ENCODE results near the gene INTU. TPM values are rescaled to one million over a fixed set of nuclear protein-coding genes. Genes with fewer than 3 reads are reported as not detected.
"Not testable (repeated sequence)": the region's sequence is repeated elsewhere in the genome, so short reads cannot be mapped to it uniquely, and the experiment has no call there.

INTU gene
- total RNA-seq, 1 experiment from 2014 or later: 1.3 TPM

DNA sequence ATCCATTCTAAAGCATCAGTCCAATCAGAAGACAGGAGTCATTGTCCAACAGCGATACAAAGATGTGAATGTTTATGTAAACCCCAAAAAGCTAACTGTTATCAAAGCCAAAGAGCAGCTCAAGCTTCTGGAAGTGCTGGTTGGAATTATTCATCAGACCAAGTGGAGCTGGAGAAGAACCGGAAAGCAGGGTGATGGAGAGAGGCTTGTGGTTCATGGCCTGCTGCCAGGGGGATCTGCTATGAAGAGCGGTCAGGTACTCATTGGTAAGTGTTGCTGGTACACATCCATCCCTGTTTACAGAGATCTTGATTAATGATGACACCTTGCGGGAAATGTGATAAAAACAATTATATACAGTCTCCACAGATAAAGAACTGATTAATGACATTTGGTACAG is 11.0 kb downstream of the INTU start:
- DNase-seq (ENCODE audit: low read depth): no peak

- no peak for DNase-seq (ENCODE audit: low read depth)
Measured at GRCh38 chr4:127648061-127648460, 15.3 kb downstream of the INTU start.

DNA sequence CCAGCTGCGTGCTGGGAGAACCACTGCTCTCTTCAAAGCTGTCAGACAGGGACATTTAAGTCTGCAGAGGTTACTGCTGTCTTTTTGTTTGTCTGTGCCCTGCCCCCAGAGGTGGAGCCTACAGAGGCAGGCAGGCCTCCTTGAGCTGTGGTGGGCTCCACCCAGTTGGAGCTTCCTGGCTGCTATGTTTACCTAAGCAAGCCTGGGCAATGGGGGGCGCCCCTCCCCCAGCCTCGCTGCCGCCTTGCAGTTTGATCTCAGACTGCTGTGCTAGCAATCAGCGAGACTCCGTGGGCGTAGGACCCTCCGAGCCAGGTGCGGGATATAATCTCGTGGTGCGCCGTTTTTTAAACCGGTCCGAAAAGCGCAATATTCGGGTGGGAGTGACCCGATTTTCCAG is 22.8 kb downstream of the INTU start:
- DNase-seq (ENCODE audit: low read depth): not testable (repeated sequence)

DNA sequence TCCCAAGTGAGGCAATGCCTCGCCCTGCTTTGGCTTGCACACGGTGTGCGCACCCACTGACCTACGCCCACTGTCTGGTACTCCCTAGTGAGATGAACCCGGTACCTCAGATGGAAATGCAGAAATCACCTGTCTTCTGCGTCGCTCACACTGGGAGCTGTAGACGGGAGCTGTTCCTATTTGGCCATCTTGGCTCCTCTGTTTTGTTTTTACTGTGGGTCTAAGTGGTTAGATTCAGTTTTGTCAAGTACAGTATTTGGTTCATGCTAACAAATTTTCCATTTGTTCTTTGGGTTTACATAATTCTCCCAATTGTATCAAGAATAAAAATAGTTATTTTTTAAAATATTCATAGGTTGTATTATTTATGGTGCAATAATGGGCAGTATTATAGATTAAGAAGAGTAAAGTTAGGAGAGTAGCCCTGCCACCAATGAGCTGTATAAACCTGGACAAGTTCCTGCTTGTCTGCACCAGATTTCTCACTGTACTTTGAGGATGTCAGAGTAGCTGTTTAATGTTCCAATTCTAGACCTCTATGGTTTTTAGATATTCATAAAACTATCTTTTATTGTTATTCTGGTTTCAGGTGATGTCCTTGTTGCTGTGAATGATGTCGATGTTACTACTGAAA is 23.4 kb downstream of the INTU start:
- DNase-seq (ENCODE audit: low read depth): no peak

- no peak for DNase-seq (ENCODE audit: low read depth)
Measured at GRCh38 chr4:127660284-127660885, 27.6 kb downstream of the INTU start.

GRCh38 chr4:127667116-127667515 is 34.4 kb downstream of the INTU start:
- DNase-seq (ENCODE audit: low read depth): no peak

DNA sequence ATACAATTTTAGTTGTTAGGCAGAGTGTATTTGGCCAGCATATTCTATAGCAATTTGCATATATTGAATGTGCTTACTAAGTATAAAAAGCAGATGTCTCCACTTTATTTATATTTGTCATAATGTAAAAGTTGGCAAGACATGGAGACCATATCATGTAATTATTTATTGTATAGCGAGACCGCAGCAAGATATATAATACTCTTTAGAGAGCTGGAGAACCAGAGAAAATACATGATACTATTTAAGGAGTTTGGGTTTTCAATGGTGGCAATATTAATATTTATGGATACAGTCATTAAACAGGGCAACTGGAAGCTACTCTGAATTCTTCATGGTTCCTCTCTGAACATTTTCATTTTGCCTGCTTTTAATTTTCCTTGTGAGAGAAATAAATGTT is 35.0 kb downstream of the INTU start:
- DNase-seq (ENCODE audit: low read depth): no peak

- DNase-seq (ENCODE audit: low read depth): no peak
Measured at GRCh38 chr4:127668770-127669169, 36.0 kb downstream of the INTU start.

DNA sequence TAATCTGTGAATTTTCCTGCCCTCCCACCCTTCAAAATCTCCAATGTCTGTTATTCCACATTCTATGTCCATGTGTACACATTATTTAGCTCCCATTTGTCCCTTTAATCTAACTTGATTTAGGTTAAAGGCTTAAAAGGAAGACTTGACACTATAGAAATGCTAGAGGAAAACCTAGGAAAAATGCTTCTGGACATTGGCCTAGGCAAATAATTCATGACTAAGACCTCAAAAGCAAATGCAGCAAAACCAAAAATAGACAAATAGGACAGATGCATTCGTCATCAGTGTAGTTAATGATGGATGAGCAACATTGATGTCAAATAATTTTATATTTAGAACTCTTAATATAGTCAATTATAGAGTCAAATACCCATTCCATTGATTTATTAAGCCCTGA is 36.9 kb downstream of the INTU start:
- no peak for DNase-seq (ENCODE audit: low read depth)

- no peak for DNase-seq (ENCODE audit: low read depth)
Measured at GRCh38 chr4:127672111-127672510, 39.4 kb downstream of the INTU start.

- peak; percentile 2 for DNase-seq (ENCODE audit: low read depth)
Measured at GRCh38 chr4:127685292-127685691, 52.5 kb downstream of the INTU start.

GRCh38 chr4:127686658-127687057 is 53.9 kb downstream of the INTU start:
- peak; percentile 2 for DNase-seq (ENCODE audit: low read depth)

GRCh38 chr4:127687580-127687979 is 54.8 kb downstream of the INTU start:
- no peak for DNase-seq (ENCODE audit: low read depth)

DNA sequence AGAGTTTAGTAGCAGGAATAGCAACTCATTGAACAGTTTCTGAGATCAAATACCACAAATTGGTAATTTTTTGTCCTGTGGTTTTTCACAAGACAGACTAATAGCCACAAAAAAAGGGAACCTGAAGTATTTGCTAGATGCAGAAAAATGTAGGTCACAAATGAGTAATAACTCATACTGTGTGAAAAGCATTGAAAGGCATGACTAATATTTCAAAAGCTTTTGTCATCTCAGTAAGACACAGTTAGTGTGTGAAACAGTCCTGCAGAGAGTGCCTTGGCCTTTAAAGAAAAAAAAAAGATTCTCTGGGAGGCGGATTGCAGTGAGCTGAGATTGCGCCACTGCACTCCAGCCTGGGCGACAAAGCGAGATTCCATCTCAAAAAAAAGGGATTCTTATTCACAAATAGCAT is 66.0 kb downstream of the INTU start:
- DNase-seq (ENCODE audit: low read depth): peak; percentile 34

- peak; percentile 27 for DNase-seq (ENCODE audit: low read depth)
Measured at GRCh38 chr4:127708985-127709384, 76.2 kb downstream of the INTU start.

DNA sequence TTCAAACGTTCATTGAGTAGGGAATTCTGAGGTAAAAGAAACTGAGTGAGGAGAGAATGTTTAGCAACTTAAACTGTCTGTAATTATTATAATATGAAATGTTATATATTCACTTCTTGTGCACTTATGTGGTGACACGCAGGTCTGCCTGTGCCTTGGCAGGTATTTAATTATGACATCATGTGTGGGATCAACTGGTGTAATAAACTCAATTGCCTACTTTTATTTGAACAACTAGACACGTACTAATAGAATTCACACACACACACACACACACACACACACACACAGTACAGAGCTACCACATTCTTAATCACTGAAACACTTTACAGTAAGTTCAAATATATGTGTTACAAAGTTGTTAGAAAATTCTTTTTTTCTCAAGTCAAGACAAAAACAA is 76.7 kb downstream of the INTU start:
- no peak for DNase-seq (ENCODE audit: low read depth)

- no peak for DNase-seq (ENCODE audit: low read depth)
Measured at GRCh38 chr4:127730142-127730913, 97.6 kb downstream of the INTU start, which contains the start of gene SLC25A31. TSS of gene SLC25A31 (plus strand) at chr4:127730400. CDS start at chr4:127730546, 146 bp downstream.

DNA sequence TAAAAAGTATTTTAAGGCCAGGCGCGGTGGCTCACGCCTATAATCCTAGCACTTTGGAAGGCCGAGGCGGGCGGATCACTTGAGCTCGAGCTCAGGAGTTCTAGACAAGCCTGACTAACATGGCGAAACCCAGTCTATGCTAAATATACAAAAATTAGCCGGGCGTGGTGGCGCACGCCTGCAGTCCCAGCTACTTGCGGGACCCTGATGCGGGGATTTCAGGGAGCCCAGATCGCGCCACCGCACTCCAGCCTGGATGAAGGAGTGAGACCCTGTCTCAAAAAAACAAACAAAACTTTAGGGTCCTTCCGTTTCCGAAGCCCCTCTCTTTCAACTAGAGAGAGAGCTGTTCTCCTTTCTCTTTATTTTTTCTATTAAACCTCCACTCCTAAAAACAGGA is 98.6 kb downstream of the INTU start:
- no peak for DNase-seq (ENCODE audit: low read depth)

- DNase-seq (ENCODE audit: low read depth): no peak
Measured at GRCh38 chr4:127732623-127733328, 100.0 kb downstream of the INTU start.

- no peak for DNase-seq (ENCODE audit: low read depth)
Measured at GRCh38 chr4:127734976-127735375, 102.2 kb downstream of the INTU start.

DNA sequence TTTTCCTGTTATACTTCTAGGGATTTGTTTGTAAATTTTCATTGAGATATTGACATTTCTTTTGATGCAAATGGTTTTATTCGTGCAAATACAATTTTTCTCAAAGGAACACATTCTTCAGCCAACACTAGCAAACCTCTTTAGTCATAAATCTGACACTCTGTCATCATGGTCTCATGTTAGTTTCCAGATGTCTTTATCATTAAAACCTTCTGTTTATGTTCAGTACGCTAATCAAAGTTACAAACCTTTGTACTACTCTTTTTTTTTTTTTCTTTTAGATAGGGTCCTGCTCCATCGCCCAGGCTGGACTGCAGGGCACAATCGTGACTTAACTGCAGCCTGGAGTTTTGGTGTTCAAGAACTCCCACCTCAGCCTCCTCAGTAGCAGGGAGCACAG is 104.5 kb downstream of the INTU start:
- no peak for DNase-seq (ENCODE audit: low read depth)

DNA sequence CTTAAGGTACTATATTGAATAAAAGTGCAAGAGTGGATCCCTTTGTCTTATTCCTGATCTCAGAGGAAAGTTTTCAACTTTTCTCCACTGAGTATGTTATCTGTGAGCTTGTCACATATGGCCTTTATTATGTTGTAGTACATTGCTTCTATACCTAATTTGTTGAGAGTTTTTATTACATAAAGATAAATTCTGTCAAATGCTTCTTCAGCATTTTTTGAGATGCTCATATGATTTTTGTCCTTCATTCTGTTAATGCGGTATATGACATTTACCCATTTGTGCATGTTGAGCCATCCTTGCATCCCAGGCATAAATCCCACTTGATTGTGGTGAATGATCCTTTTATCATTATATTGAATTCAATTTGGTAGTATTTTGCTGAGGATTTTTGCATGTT is 108.5 kb downstream of the INTU start:
- no peak for DNase-seq (ENCODE audit: low read depth)
